Measurements from ENCODE around the gene SLC35E2B.

DNA sequence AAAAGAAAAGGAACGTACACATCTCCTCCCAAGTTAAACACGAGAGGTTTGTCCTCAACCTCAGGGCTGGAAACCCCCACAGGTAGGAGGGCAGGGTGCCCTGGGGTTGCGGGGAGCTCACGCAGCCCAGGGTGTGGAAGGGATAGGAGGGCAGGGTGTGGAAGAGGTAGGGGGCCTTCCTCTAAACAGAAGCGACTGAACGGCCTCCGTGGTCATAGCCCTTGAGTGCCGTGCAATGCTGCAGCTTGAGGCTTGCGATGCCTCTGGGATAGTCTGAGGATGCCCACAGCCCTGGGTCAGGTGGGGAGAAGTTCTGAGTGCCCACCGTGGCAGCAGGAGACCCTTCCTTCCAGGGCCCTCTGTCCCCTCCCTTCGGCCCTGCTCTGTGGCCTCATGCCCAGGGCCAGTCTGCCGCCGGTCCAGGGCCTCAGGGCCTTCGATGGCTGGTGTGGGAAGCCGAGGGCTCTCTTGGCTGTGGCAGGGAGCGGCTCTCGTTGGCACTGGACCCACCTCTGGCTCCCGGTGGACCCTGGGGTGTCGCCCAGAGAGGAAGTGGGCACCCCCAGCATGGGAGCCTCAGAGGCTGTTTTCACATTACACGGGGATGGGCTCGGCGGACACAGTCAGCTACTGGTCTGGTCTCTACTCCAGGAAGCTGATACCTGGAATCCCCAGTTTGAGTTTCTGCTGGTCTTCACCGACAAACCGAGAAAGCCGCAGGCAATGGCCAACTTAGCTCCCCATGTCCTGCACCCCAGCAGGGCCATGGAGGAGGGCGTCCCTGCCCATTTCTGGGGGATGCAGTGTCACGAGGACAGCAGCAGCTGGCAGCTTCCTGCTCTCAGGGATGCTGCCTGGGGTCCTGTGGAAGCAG is 27.4 kb downstream of the SLC35E2B start:
- TF ChIP-seq, protein P1, sequence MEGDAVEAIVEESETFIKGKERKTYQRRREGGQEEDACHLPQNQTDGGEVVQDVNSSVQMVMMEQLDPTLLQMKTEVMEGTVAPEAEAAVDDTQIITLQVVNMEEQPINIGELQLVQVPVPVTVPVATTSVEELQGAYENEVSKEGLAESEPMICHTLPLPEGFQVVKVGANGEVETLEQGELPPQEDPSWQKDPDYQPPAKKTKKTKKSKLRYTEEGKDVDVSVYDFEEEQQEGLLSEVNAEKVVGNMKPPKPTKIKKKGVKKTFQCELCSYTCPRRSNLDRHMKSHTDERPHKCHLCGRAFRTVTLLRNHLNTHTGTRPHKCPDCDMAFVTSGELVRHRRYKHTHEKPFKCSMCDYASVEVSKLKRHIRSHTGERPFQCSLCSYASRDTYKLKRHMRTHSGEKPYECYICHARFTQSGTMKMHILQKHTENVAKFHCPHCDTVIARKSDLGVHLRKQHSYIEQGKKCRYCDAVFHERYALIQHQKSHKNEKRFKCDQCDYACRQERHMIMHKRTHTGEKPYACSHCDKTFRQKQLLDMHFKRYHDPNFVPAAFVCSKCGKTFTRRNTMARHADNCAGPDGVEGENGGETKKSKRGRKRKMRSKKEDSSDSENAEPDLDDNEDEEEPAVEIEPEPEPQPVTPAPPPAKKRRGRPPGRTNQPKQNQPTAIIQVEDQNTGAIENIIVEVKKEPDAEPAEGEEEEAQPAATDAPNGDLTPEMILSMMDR (IDR thresholded peaks at IDR 0.05) = no peak
- TF ChIP-seq ZNF138 (CRISPR knock-in tag; conservative IDR thresholded peaks at IDR 0.05) (no peak), NR3C1 (CRISPR knock-in tag; conservative IDR thresholded peaks at IDR 0.05; ENCODE audit: low read depth) (no peak), SP1 (CRISPR knock-in tag; conservative IDR thresholded peaks at IDR 0.05) (no peak)
- TF ChIP-seq, protein P2, sequence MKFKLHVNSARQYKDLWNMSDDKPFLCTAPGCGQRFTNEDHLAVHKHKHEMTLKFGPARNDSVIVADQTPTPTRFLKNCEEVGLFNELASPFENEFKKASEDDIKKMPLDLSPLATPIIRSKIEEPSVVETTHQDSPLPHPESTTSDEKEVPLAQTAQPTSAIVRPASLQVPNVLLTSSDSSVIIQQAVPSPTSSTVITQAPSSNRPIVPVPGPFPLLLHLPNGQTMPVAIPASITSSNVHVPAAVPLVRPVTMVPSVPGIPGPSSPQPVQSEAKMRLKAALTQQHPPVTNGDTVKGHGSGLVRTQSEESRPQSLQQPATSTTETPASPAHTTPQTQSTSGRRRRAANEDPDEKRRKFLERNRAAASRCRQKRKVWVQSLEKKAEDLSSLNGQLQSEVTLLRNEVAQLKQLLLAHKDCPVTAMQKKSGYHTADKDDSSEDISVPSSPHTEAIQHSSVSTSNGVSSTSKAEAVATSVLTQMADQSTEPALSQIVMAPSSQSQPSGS (CRISPR knock-in tag; IDR thresholded peaks at IDR 0.05; ENCODE audit: borderline replicate concordance, low read depth) = no peak
